GM18507 (cell line): ENCODE measurements around the gene BNC2.

Source experiments
- DNase-seq: peaks from one replicate; pipeline ENCODE4 v3.0.0; 2011; ENCODE audit warnings: low read depth; ENCODE audit not compliant: insufficient read length; ENCODE audit errors: extremely low spot score
- FAIRE-seq: peaks from 2 replicates; lab custom pipeline; 2011; peaks lifted over from hg19 to GRCh38; lab: Jason Lieb, UNC

Gene BNC2

DNA sequence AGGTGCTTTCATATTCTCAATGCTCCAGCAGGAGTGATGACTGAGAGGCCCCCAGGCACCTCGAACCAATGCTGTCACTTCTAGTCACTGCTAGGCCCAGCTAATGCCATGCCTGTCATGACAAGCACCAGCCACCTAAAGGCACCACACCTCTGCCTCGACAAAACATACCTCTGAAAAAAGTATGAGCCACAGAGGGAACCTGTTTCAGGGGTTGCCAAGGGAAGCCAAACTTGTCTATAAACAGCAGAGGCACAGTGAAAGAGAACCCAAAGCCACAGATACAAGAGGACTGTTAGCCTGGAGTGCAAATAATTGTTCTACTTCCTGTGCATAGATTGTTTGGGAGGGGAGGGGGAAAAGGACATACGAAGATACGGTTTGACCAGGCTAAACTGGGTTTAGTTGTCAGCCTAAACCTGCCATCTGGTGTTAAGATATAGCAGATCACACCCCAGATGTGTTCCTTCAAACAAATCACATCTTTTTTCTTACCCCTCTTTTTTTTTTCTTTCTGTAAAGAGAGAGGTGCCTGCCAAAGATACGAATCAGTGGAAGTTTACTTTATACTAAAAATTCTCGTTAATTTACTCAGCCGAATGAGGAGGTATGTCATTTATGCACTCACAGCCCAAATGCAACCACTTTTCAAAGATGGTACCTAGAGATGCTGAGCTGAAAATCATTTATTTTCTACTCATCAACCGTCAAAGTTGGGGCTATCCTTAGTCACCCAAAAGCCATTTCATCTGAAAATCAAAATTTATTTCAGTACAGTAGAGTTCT is 45.7 kb downstream of the BNC2 start:
- no peak for FAIRE-seq
- no peak for DNase-seq

DNA sequence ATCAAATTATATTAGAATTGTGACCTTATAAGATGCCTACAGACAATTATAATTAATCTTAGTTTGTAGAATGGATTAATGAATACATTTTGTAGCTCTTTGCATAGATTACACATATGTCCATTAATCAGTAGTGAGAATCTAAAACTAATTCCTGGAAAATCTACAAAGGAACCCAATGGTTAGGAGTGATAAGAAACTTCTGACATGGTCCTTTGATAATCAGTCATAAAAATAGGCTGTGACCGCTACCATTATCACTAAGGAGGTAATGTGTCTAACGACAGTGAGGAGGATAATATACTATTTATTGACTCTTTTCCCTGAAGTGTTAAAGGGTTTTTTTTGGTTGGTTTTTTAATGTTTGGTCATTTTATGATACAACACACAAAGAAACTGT is 46.6 kb downstream of the BNC2 start:
- FAIRE-seq (no peak), DNase-seq (no peak)

DNA sequence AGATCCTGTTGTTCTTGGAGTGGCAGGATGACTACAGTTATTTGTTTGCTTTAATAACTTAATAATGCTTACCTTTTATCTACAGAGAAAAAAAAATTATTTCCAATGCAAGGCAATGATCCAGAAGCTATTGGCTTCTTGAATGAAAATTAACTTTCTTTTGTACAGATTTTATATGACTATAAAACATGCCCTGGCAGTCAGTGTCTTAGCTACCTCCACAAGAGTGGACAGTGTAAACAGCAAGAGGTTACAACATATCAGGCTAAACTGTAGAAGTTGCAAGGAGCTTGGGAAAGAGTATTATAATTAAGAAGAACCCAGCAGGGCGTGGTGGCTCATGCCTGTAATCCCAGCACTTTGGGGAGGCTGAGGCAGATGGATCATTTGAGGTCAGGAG is 49.1 kb downstream of the BNC2 start:
- FAIRE-seq (no peak), DNase-seq (no peak)

DNA sequence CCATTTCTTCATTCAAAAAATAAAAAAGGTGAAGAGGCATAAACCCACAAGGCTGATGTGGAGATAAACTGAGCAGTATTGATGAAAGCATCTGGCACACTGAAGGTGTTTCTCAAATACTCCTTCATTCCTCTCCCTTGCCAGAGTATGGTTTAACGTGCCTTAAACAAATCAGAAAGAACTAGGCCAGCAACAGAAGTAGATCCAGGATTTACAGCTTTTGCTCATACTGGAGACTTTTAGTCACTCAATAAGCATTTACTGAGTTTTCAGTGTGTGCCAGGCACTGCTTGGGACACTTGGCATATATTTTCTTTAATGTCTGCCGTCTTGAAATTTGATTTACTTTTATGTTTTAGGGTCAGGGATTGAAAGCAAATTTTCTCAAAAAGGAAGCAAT is 53.0 kb downstream of the BNC2 start:
- FAIRE-seq (no peak), DNase-seq (no peak)

DNA sequence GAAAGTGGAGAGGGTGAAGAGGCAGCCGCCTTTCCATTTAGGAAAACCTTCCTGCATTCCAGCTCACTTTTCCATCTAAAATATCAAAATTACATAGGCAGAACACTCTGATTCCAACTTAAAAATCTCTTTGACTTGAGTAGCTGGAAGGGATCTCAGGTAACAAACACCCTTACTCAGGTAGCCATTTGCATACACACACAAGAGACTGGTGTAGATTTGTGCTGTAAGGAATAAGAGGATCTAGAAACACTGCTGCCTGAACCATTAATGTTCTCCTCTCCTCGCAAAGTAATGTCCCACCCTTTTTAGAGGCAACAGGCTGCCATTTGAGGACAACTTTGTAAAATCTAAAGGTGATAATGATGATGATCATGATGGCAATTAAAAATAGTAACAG is 53.5 kb downstream of the BNC2 start:
- DNase-seq (no peak), FAIRE-seq (no peak)

DNA sequence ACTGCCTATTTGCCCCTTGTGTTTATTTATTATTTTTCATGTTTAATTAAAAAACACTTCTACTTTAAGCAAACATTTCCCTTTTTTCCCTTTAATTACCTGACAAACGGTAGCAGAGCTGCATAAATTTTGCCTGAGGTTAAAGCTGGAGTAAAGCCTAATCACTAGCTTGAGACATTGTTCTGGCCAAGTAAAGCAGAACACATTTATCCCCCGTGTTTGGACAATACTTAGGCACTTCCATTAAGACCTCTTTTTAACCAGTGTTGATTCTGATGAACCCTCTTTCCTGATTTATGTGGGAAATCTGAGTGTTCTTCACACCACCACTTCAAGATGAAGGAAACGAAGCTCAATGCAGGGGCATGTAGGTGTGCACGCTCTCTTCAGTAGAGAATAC is 54.5 kb downstream of the BNC2 start:
- FAIRE-seq = no peak
- no peak for DNase-seq

DNA sequence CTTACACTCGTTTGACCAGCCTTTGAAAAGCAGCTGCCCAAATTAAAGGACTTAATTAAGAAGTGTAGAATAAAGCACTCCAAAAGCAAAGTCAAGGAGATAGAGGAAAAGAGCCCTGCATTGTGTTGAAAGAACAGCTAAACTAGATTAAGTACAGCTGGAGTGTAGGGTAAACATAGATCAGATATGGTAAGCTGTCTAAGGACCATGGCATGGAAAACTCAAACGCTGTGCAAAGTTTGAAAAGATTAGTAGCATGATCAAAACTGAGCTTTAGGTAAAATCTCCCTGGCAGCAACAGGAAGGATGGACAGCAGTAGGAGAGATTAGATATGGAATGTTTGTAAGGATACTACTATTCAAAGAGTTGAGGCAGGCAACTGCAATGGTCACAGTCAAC is 55.4 kb downstream of the BNC2 start:
- FAIRE-seq (no peak), DNase-seq (no peak)

DNA sequence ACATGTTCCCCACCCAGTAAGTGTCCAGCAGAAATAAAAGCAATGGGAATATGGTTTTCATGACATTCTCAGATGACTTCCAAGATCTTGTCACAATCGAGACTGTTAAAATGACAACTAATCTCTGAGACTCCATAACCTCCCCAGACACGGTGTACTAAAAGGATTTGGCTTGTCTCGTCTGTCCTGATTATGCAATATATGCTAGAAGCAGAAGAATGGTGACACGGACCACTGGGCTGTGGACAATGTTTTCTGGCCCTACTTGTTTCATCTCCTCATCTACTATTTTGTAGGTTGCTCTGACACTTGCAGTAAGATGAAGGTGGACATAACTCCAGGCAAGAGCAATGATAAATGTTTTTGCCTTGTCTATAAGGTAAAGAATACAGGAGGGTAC is 56.6 kb downstream of the BNC2 start:
- FAIRE-seq (no peak), DNase-seq (no peak)

DNA sequence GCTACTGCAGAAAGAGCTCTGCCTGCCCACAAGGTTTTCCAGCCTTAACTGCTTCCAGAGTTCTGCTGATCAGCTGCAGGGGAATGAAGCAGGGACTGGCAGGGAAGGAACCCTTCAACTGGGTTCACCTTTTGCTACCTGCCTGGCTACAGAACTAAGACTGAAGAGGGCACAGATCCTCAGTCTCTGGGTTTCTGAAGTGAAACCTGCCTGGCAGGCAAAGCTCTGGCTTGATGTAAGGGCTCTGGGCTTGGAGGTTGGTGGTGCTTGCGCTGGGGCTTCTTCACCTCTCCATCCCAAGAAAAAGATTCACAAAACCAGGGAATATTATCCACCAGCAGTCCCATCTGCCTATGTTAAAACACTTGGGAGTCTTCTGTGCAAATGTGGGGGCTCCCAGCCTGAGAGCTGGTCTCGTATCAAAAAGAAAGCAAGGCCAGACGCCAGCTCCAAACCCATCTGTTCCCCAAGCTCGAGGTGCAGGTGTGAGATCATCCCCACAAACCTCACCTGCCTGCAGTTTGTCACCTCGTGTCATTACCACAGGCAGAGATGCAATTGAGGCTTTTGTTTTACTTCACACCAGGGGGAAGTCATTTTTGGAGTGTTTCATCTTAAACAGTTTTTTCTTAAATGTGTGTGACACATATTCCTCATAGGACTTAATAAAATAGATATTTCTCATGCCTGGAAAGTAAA is 58.3 kb downstream of the BNC2 start:
- no peak for DNase-seq
- FAIRE-seq = no peak

DNA sequence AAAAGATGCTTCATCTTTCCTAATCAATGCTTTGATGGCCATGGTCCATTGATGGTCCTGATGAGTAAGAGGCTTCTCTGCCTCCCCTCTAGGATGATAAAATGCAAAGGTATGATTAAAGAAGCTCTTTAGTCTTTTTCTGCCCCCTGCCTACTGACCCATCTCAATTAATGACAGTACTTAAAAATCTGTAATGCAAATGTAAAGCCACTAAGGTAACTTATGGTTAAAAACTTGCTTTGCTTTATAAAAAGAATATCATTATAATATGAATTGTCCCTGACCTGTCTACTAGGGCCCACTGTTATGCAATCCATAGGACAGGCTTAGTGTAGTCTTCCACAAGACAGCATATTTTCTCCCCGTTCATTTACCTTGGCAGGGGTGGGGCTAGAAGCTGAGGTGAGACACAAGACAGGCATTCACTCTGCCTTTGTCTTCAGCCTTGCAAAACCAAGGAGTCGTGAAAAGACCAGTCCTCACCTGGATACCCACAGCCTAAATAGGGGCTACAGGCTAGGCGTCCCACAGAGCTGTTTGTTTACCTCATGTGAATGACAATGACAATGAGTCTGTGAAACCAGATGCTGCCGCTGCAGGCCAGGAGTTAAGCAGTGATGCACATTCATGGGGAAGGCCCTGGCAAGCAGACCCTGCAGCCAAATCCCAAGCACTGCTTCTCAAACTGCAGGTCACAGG is 60.4 kb downstream of the BNC2 start:
- no peak for DNase-seq

DNA sequence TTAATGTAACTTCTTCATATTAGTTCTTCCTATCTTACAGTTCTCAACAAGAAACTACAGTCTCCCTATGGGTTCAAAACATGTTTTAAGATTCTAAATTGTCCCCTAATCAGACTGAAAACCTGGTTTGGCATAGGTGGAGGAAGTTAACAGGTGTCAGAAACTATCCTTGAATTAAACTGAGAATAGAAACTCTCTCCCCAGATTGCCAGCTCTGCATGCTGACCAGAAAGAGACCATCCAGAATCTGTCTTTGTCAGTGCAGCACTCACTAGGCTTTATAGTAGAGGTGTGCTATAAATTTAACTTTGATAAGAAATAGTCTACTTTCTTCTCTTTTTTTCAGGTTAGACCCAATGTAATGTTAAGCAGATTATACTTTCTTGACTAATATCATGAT is 63.8 kb downstream of the BNC2 start:
- DNase-seq = no peak

More for the DNA sequence above, 60.4 kb downstream of the BNC2 start:
- no peak for FAIRE-seq

DNA sequence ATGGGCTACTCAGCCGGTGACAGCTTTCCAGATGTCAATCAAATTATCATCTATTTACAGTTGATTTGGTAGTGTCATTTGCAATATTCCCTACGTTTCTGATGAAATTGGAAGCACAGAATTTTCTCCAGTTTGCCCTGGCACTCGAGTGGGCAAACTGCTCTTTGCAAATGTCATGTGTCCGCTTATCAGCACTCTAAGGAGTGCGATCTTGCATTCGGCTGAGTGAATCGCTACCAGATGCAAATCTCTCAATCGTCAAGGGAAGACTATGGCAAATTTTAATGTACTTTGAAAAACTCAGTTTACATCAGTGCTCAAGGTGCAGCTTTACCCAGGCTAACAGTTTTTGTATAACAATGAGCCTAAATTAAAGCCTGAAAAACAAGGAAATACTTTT is 66.8 kb downstream of the BNC2 start:
- DNase-seq (no peak), FAIRE-seq (no peak)

More for the DNA sequence above, 63.8 kb downstream of the BNC2 start:
- FAIRE-seq = no peak

DNA sequence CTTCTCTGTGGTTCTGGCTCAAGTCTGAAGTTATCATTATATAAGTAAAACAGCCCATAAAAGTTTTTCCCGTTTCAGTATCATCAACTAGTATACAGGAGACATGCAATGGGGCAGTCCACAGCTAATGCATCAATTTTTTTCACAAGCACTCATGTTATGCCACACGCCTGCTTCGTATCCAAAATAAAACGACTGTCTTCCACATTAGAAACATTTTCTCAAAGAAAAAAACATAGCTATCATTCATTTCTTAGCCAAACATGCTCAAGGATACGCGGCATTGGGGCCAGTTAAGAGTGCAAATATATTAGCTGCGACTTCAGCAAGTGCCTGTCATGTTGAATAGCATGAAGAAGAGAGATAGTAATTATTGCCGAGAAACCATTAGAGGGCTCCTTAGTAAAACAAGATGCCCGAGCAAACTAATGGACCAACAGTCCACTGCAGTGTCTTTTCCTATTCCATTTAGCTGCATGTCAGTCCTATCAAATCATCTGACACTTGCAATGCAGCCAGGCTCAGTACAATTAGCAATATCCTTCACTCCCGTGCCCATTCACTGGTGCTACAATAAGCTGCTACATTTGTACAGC is 68.5 kb downstream of the BNC2 start:
- FAIRE-seq (no peak), DNase-seq (no peak)

DNA sequence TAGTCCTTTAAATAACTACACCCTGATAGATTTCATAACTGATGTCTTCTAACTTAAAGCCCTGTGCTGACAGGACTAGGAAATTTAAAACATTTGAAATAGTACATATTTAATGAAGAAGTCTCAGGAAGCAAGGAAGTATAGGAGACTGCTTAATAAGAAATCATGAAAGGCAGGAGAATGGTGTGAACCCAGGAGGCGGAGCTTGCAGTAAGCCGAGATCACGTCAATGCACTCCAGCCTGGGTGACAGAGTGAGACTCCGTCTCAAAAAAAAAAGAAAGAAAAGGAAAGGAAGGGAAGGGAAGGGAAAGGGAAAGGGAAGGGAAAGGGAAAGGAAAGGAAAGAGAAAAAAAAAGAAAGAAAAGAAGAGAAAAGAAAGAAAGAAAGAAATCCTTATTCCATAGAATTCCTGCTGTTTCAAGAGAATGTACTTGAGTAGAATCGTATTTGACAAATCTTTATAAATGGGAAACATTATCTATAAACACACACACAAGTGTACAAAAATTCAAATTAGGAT is 74.1 kb downstream of the BNC2 start:
- DNase-seq (no peak), FAIRE-seq (no peak)

DNA sequence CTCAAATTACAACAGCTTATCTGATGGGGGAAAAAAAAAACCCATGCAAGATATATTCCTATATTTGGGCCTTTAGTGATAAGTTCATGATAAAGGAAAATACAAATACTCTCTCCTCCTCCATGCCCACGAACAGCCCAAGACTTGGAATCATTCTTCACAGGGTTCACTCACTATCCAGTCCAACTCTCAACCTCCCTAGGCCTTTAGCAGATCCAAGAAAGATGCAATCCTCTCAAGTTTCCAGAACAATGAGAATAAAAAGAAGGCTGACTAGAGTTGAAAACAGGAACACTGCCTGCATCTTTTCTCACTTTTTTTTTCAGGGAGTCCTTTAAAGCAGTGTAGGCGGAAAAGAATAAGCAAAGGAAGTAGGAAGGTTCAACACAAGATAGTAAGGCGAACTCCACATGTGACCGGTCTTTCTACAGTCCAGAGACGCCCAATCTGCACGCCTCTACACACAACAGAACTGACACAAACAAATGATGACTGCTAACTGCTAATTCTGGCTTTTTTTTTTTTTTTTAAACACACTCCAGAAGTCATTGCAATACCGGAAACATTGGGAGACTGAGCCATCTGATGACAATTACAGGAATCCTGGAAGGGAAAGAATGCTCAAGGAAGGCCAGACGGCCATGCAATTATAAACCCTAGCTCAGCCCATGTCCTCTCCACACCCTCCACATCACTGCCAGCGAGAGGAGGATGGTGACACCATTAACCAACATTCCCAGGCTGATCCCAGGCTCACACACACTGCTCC is 75.4 kb downstream of the BNC2 start:
- DNase-seq (no peak), FAIRE-seq (no peak)

DNA sequence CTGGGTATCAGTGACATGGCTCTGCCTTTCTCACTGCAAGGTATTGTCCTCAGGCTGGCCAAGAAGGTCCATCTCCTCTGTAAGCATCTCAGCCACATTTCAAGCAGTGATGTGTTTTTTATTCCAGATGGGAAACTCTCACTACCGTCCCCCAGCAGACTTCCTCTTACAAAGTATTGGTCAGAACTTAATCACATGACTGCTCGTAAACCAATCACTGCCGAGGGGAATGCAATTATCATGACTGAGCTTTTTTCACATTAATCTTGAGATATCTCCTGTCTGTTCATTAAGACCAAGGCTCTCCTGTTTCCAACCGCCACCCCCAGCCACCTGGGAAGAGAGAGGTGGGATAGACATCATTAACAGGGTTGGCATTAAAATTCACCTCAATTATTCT is 76.4 kb downstream of the BNC2 start:
- no peak for DNase-seq
- FAIRE-seq = no peak

DNA sequence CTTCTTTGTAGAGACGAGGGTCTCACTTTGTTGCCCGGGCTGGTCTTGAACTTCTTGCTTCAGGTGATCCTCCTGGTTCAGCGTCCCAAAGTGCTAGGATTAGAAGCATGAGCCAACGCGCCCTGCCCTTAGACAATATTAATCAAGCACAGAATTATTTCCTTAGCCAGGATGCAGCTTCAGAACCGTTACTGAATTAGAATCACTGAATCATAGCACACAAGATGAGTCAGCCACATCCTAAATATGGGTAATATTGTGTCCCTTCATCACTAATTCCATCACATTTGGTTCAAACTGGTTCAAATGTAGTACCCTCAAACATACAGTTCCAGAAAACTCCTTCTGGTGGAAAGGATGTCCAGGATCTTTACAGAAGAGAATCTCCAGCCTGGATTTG is 82.7 kb downstream of the BNC2 start:
- no peak for DNase-seq
- no peak for FAIRE-seq

DNA sequence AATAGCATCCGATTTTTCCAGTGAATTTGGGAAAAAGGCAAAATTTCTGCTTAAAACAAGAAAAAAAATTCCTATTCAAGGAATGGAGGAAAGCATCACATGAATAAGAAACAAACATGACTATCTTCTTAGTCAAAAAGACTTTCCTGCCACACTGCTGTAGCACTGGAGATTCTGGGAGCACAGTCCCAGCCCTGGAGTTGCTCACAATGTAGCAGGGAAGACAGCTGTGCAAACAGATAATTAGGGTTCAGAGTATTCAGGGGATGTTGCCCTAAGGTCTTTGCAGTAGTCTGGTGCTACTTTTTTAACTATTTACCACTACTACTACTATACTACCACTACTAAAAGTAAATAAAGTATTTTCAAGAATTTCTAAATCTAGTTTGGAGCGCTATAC is 86.5 kb downstream of the BNC2 start:
- no peak for DNase-seq
- FAIRE-seq = no peak

DNA sequence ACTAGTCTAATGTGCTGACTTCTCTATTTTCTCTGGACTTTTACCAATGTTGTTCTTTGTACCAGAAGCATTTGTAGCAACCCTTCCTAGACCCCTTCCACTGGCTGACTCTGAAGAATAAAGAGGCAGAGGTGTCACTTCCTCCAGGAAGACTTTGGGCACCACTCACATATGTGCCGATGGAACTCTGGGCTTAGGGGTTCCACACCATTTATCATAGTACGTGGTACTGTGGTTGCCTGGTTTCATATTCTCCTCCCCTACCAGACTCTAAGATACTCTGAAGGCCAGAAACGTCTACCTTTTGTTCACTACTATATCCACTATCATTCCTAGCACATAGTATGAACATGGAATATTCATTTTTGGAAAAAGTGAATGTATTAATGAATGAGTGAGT is 88.0 kb downstream of the BNC2 start:
- DNase-seq = no peak
- FAIRE-seq = no peak
